ENCODE results near the gene GATAD2B. TPM values are rescaled to one million over a fixed set of nuclear protein-coding genes. Genes with fewer than 3 reads are reported as not detected.

Gene GATAD2B
- total RNA-seq, 1 donor from 2014 or later = 48.4 TPM

DNA sequence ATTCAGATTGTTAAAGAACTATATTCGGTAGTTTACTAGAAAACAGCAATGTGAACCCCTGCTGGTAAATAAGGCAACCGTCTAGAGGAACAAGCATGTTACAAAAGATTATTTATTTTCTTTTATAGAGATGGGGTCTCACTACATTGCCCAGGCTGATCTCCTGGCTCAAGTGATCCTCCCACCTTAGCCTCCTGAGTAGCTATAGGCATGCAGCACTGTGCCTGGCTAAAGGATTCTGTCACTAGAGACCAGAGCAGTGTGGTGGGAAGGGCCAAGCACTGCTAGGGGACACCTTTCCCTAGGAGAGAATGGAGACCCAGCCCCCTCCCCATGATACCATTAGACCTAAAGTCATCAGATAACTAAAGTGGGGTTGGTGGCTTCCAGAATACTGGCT lies 118.7 kb downstream of the GATAD2B start:
- no peaks in the 10 kb centered on the region for H3K9me3 Mint-ChIP-seq (ENCODE audit: unreplicated experiment)
- no peak for FAIRE-seq
- peaks cover 10% of the 10 kb centered on the region for H3K36me3 Mint-ChIP-seq (ENCODE audit: low read depth, unreplicated experiment)
- Histone ChIP-seq H3K9me3 (ENCODE audit: insufficient read depth, low read depth, low read length) (no peaks in the 10 kb centered on the region), H3K36me3 (ENCODE audit: insufficient read depth, low read length) (peaks cover 18% of the 10 kb centered on the region), H3K4me2 (ENCODE audit: low read length) (no peak overlapping the region), H4K20me1 (ENCODE audit: insufficient read depth, low read length) (peaks cover 11% of the 10 kb centered on the region), H3K27ac (ENCODE audit: low read depth, low read length) (no peak overlapping the region), H3K4me1 (ENCODE audit: insufficient read depth, low read length) (peaks cover 8% of the 10 kb centered on the region), H3K79me2 (ENCODE audit: insufficient read depth, low read length) (no peaks in the 10 kb centered on the region), H2AFZ (ENCODE audit: low read depth, low read length) (no peak overlapping the region), H3K4me3 (ENCODE audit: insufficient read depth, low read depth, low read length) (no peak overlapping the region), H3K27me3 (ENCODE audit: insufficient read depth, low read length) (no peaks in the 10 kb centered on the region), H3K9ac (ENCODE audit: low read length) (no peak overlapping the region)
- no peaks in the 10 kb centered on the region for H3K27me3 Mint-ChIP-seq (ENCODE audit: low read depth, unreplicated experiment)
- TF ChIP-seq, protein P1, sequence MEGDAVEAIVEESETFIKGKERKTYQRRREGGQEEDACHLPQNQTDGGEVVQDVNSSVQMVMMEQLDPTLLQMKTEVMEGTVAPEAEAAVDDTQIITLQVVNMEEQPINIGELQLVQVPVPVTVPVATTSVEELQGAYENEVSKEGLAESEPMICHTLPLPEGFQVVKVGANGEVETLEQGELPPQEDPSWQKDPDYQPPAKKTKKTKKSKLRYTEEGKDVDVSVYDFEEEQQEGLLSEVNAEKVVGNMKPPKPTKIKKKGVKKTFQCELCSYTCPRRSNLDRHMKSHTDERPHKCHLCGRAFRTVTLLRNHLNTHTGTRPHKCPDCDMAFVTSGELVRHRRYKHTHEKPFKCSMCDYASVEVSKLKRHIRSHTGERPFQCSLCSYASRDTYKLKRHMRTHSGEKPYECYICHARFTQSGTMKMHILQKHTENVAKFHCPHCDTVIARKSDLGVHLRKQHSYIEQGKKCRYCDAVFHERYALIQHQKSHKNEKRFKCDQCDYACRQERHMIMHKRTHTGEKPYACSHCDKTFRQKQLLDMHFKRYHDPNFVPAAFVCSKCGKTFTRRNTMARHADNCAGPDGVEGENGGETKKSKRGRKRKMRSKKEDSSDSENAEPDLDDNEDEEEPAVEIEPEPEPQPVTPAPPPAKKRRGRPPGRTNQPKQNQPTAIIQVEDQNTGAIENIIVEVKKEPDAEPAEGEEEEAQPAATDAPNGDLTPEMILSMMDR (IDR thresholded peaks at IDR 0.05; ENCODE audit: insufficient read depth, low read depth, low read length) = no peak
- TF ChIP-seq EZH2 (IDR thresholded peaks at IDR 0.05; ENCODE audit: insufficient read depth, low read length) = no peak
- H3K4me1 Mint-ChIP-seq (ENCODE audit: low read depth, unreplicated experiment) = peaks cover 7% of the 10 kb centered on the region
- H3K27ac Mint-ChIP-seq (ENCODE audit: unreplicated experiment) = no peak overlapping the region
- no peak overlapping the region for H3K4me3 Mint-ChIP-seq (ENCODE audit: unreplicated experiment)
- DNase-seq (ENCODE audit: low read depth) = no peak

- Histone ChIP-seq H3K27ac (ENCODE audit: low read depth, low read length) (no peak overlapping the region), H3K9me3 (ENCODE audit: insufficient read depth, low read depth, low read length) (no peaks in the 10 kb centered on the region), H3K27me3 (ENCODE audit: insufficient read depth, low read length) (no peaks in the 10 kb centered on the region), H2AFZ (ENCODE audit: low read depth, low read length) (no peak overlapping the region), H3K4me3 (ENCODE audit: insufficient read depth, low read depth, low read length) (no peak overlapping the region), H3K4me2 (ENCODE audit: low read length) (no peak overlapping the region), H4K20me1 (ENCODE audit: insufficient read depth, low read length) (peaks cover 11% of the 10 kb centered on the region), H3K9ac (ENCODE audit: low read length) (no peak overlapping the region), H3K4me1 (ENCODE audit: insufficient read depth, low read length) (peaks cover 8% of the 10 kb centered on the region), H3K36me3 (ENCODE audit: insufficient read depth, low read length) (peaks cover 15% of the 10 kb centered on the region), H3K79me2 (ENCODE audit: insufficient read depth, low read length) (no peaks in the 10 kb centered on the region)
- DNase-seq (ENCODE audit: low read depth) (no peak), FAIRE-seq (no peak)
- peaks cover 7% of the 10 kb centered on the region for H3K4me1 Mint-ChIP-seq (ENCODE audit: low read depth, unreplicated experiment)
- no peaks in the 10 kb centered on the region for H3K27me3 Mint-ChIP-seq (ENCODE audit: low read depth, unreplicated experiment)
- H3K9me3 Mint-ChIP-seq (ENCODE audit: unreplicated experiment) = no peaks in the 10 kb centered on the region
- H3K27ac Mint-ChIP-seq (ENCODE audit: unreplicated experiment) = peak overlapping the region; percentile 15
- no peak for TF ChIP-seq EZH2 (IDR thresholded peaks at IDR 0.05; ENCODE audit: insufficient read depth, low read length)
- TF ChIP-seq, protein P1 (IDR thresholded peaks at IDR 0.05; ENCODE audit: insufficient read depth, low read depth, low read length) = no peak
- H3K4me3 Mint-ChIP-seq (ENCODE audit: unreplicated experiment) = no peak overlapping the region
- H3K36me3 Mint-ChIP-seq (ENCODE audit: low read depth, unreplicated experiment) = peaks cover 10% of the 10 kb centered on the region
Measured at GRCh38 chr1:153803470-153804056, 119.2 kb downstream of the GATAD2B start.

All from astrocyte (in vitro differentiated cells and primary cell).